HG03064 (cell line): Measurements from ENCODE around the gene MARVELD1.

Experiments used
- ATAC-seq: cut with Tn5 transposase; IDR thresholded peaks from one replicate; pipeline ENCODE4 v1.9.1; 2021; ENCODE audit warnings: low read depth; ENCODE audit not compliant: unreplicated experiment

MARVELD1 gene

GRCh38 chr10:97719602-97720001 lies 6.1 kb downstream of the MARVELD1 start:
- ATAC-seq = no peak

- no peak for ATAC-seq
Measured at GRCh38 chr10:97721871-97722780, 8.6 kb downstream of the MARVELD1 start.

DNA sequence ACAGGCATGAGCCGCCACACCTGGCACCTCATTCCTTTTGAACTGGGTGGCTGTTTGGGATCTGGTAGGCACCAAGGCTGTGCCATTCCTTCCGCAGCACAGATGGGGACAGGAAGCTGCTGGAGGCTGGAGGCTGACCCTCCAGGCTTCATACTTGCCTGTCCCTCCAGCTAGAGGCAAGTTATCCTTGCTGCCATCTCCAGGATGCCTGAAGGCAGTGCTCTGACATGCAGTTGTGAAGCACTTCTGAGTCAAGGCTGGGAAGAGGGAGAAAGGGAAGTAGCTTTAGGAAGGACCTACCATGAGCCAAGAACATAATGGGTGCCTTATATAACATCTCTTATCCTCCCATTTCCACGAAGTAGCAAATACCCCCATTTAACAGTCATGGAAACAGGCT lies 9.5 kb downstream of the MARVELD1 start:
- ATAC-seq = no peak

DNA sequence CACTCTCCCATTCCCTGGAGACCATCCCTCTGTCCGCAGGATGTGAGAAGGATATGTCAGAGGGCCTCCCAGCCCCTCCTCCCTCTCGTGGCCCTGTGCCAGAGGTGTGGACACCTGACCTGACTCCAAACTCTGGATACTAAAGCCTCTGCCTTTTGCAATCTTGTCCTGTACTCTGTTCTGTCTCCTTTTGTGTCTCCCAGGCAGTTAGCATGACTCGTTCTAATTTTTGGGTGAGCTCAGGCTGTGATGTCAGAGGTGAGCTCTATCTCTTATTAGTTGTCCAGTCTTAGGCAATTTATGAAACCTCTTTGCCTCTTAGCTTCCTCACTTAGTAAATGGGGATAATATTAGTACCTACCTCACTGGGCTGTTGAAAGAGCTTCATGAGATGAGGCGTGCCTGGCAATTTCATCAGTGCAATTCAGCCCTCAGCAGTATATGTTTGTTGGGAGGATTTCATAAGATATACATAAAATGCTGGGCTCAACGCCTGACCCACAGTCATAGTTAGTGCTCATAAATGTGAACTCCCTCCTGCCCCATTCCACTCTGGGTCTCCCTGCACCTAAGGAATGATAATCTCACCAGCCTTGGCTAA lies 10.9 kb downstream of the MARVELD1 start:
- no peak for ATAC-seq

- ATAC-seq = no peak
Measured at GRCh38 chr10:97726636-97727178, 13.2 kb downstream of the MARVELD1 start.

GRCh38 chr10:97729014-97729413 lies 15.5 kb downstream of the MARVELD1 start:
- ATAC-seq = no peak

DNA sequence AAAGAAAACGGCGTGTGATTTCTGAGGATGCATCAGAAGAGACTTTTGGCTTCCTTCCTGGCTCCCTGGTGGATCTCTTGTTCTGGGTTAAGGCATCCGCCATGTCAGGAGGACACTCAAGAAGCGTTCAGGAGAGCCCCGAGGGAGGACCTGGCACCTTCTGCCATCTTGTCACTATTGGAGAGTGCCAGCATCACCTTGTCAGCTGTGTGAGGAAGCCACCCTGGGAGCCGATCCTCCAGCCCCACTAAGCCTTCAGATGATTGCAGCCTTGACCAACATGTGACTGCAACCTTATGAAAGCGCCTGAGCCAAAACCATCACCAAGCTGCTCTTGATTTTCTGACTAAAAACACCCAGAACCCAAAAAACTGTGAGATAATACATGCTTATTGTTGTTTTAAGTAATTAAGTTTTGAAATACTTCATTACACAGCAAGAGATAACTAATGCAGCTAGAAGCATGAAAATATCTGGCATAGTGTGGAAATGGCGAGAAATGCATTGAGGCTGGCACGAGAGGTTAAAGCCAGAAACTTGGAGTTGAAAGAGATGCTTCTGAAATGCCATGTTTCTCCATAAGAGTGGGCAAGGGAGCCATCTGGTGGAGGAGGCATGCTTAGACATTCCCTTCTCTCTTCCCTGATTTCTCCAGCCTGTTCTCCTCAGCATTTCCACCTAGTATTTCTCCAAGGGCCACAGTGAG lies 18.0 kb downstream of the MARVELD1 start:
- ATAC-seq = no peak

DNA sequence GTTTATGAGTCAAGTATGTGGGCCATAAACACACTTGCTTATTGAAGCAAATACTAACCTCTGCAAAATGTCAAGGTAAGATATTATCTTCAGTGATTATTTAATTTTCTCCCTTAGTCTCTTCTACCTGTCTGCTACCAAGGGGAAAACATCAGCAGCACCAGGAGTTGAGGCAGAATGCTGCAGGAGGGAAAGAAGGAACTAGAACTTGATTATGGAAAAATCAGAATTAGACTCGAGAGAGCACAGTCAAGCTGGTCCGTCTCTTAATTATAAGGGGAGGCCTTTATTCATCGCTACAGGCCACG lies 18.5 kb downstream of the MARVELD1 start:
- no peak for ATAC-seq

GRCh38 chr10:97733256-97733655 lies 19.7 kb downstream of the MARVELD1 start:
- no peak for ATAC-seq

DNA sequence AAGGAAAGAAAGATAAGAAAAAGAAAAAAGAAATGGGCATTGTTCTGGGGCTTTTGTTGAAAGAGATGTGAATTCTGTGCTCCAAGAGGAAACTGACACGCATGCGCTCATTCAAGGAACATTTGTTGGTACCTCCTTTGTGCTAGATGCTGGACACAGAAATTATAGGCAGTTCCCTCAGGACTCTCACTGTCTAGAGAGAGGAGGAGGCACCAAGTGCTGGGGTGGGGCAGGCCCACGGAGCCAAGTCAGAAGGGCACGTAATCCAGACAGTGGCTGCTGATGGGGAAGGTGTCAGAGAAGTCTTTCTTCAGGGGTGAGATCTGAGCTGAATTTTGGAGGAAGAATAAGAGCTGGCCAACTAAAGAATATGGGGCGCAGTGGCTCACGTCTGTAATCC lies 20.5 kb downstream of the MARVELD1 start:
- ATAC-seq = no peak

GRCh38 chr10:97736403-97736901 lies 22.9 kb downstream of the MARVELD1 start:
- ATAC-seq = peak; percentile 7

GRCh38 chr10:97736902-97737769 lies 23.6 kb downstream of the MARVELD1 start, which contains the start of gene ZFYVE27:
Gene ZFYVE27, plus strand, starts transcription at chr10:97737128. Its CDS starts 1,350 bp downstream, at chr10:97738478.
- peak; percentile 80 for ATAC-seq

DNA sequence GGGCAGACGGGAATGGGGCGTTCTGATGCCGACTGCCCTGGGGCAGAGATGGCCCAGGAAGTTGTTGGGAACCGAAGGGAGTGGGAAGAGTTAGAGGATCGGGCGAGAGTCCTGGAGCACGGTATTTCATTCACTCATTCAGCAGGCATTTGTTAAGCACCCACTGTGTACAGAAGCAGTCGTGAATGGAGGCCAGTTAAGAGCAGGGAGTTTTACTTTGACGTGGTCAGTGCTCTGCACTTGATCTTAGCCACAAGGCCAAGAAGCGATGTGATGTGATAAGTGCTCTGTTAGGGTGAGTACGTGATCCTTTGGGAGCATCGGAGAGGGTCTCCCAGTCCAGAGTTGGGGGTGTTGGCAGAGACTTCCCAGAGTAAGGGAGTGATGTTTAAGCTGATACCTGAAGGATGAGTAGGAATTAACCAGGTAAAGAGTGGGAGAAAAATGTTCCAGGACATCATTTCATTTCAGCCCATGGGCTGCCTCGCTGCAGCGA lies 24.3 kb downstream of the MARVELD1 start:
- ATAC-seq = no peak

- ATAC-seq = no peak
Measured at GRCh38 chr10:97738616-97739015, 25.1 kb downstream of the MARVELD1 start.

GRCh38 chr10:97740613-97741012 lies 27.1 kb downstream of the MARVELD1 start:
- ATAC-seq = no peak

DNA sequence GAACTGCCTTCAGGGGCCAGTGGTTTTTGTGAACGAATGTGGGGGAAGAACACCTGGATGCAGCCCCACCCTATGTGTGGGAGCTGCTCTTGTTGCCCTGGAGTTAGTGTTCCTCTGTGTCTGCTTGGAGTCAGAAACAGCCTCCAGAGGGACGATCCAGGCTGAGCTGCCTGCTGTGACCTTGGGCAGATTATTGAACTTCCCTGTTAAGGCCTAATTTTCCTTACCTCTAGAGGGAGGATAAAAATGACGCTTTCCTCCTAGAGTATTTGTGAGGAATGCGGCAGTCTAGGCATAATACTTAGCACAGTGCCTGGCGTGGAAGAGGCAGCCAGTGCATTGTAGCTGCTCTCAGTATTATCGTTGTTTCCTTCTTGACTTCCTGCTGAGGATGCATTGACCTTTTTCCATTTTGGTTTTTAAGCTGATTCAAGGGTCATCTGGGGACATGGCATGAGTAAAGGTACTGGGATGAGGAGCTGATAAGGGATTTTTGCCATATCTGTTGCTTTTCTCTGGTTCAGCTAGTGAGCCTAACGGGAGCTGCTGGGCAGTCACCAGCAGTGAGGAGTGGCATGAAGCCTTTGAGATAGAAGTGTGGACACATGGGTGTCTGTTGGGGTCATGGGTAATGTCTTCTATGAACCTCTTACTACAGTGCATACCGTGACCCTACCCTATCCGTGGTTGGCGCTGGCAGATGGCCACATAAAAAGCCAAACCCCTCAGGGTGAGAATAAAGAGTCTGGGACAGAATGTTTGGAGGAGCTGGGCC lies 29.8 kb downstream of the MARVELD1 start:
- ATAC-seq = no peak

GRCh38 chr10:97744405-97745035 lies 31.0 kb downstream of the MARVELD1 start:
- no peak for ATAC-seq

DNA sequence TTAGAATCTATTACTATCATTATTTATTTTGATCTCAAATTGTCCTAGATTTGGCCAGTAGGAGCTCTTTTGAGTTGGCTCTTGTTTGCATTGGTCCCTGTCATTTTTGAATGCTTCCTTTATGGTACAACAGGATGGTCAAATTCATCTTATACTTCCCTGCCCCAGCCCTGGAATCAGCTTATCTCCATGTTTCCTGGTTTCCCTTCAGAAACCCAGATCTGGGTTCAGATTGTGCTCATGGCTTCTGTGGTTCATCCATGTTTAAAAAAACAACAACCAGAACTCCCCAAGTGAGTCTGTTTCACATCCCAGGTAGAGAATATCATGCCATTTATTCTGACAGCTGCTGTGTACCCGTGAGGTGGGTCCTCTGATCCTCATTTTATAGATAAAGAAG lies 34.0 kb downstream of the MARVELD1 start:
- no peak for ATAC-seq

DNA sequence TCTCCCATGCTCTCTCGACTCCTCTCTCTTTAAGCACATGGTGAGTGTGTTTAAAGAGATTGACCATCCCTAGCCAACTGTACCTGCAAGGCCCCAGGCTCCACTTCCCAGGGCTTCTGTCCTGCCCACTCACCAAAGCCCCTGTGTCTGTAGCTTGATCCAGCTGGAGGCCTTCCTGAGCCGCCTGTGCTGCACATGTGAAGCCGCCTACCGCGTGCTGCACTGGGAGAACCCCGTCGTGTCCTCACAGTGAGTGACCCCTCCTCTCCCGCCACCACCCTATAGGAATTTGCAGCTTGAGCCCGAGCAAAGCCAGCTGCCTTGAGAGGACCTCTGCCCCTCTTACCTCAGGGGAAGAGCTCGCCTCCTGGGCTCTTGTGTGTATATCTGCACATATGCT lies 34.6 kb downstream of the MARVELD1 start:
- ATAC-seq = no peak
